Ascending aorta (tissue), 2 donors: ENCODE results near the gene STAG2. TPM values are rescaled to one million over a fixed set of nuclear protein-coding genes. Genes with fewer than 3 reads are reported as not detected.
"Not testable (repeated sequence)": the region's sequence is repeated elsewhere in the genome, so short reads cannot be mapped to it uniquely, and the experiment has no call there.

Experiments used
- DNase-seq, 2 donors: peaks; one replicate each; pipeline ENCODE4 v3.0.0-alpha.2; 2019; ENCODE audit warnings: low spot score in 2 of 2
- H3K27ac ChIP-seq, 2 donors: fragments of 200-600 bp; sonication (generic); one replicate each; pipeline ENCODE4 v1.5.1; 2016 to 2017; ENCODE audit warnings: mild to moderate bottlenecking in 1 of 2
- H3K27me3 ChIP-seq: fragments of 200-600 bp; sonication (generic); one replicate; pipeline ENCODE4 v1.5.1; 2017
- H3K36me3 ChIP-seq, 2 donors: fragments of 200-600 bp; sonication (generic); one replicate each; pipeline ENCODE4 v1.5.1; 2016
- H3K4me1 ChIP-seq, 2 donors: fragments of 200-600 bp; sonication (generic); one replicate each; pipeline ENCODE4 v1.5.1; 2016 to 2017; ENCODE audit warnings: mild to moderate bottlenecking in 1 of 2
- H3K4me3 ChIP-seq, 2 donors: fragments of 200-600 bp; sonication (generic); one replicate each; pipeline ENCODE4 v1.5.1; 2016 to 2017; ENCODE audit warnings: mild to moderate bottlenecking in 1 of 2
- H3K9me3 ChIP-seq, 2 donors: fragments of 200-600 bp; sonication (generic); one replicate each; pipeline ENCODE4 v1.5.1; 2016
- intact Hi-C: fragments of 100-400 bp; cut with DNase I; formaldehyde crosslinking; loops from one replicate; pipeline ENCODE4 v1.15.1; 2023
- total RNA-seq: library from RNA; depleted of rRNA; stranded (reverse); fragments of >200 nt; gene quantifications from one replicate; pipeline ENCODE4 v1.1.0, GENCODE V29; 2016
- TF ChIP-seq, protein P1 (sequence below), 3 experiments: fragments of 200-600 bp in 2 of 3; fragments of 450-650 bp in 1 of 3; sonication (generic) in 2 of 3; IDR thresholded peaks; one replicate each; pipeline ENCODE4 v1.5.1; 2016 to 2019; ENCODE audit warnings: antibody characterized with exemption in 3 of 3, mild to moderate bottlenecking in 1 of 3, moderate library complexity in 1 of 3

STAG2 gene
- total RNA-seq, 1 donor from 2014 or later, result 22.7 TPM

GRCh38 chrX:124103966-124104365 is 142.5 kb downstream of the STAG2 start:
- no peak for DNase-seq
- no peak overlapping the region for H3K4me3 ChIP-seq
- H3K27ac ChIP-seq, result no peak overlapping the region
- H3K36me3 ChIP-seq, result peaks cover 0 to 6% of the 10 kb centered on the region in 2 donors
- no peaks in the 10 kb centered on the region for H3K27me3 ChIP-seq
- TF ChIP-seq, protein P1, sequence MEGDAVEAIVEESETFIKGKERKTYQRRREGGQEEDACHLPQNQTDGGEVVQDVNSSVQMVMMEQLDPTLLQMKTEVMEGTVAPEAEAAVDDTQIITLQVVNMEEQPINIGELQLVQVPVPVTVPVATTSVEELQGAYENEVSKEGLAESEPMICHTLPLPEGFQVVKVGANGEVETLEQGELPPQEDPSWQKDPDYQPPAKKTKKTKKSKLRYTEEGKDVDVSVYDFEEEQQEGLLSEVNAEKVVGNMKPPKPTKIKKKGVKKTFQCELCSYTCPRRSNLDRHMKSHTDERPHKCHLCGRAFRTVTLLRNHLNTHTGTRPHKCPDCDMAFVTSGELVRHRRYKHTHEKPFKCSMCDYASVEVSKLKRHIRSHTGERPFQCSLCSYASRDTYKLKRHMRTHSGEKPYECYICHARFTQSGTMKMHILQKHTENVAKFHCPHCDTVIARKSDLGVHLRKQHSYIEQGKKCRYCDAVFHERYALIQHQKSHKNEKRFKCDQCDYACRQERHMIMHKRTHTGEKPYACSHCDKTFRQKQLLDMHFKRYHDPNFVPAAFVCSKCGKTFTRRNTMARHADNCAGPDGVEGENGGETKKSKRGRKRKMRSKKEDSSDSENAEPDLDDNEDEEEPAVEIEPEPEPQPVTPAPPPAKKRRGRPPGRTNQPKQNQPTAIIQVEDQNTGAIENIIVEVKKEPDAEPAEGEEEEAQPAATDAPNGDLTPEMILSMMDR (IDR thresholded peaks at IDR 0.05), result no peak
- intact Hi-C loops, result no loop called here
- no peaks in the 10 kb centered on the region for H3K9me3 ChIP-seq
- H3K4me1 ChIP-seq, result no peaks in the 10 kb centered on the region

DNA sequence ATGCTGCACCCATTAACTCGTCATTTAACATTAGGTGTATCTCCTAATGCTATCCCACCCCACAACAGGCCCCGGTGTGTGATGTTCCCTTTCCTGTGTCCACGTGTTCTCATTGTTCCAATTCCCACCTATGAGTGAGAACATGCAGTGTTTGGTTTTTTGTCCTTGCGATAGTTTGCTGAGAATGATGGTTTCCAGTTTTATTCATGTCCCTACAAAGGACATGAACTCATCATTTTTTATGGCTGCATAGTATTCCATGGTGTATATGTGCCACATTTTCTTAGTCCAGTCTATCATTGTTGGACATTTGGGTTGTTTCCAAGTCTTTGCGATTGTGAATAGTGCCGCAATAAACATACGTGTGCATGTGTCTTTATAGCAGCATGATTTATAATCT is 143.0 kb downstream of the STAG2 start:
- H3K9me3 ChIP-seq, H3K27me3 ChIP-seq, H3K4me1 ChIP-seq, H3K27ac ChIP-seq, H3K36me3 ChIP-seq, DNase-seq, intact Hi-C loops, H3K4me3 ChIP-seq: not testable (repeated sequence)

DNA sequence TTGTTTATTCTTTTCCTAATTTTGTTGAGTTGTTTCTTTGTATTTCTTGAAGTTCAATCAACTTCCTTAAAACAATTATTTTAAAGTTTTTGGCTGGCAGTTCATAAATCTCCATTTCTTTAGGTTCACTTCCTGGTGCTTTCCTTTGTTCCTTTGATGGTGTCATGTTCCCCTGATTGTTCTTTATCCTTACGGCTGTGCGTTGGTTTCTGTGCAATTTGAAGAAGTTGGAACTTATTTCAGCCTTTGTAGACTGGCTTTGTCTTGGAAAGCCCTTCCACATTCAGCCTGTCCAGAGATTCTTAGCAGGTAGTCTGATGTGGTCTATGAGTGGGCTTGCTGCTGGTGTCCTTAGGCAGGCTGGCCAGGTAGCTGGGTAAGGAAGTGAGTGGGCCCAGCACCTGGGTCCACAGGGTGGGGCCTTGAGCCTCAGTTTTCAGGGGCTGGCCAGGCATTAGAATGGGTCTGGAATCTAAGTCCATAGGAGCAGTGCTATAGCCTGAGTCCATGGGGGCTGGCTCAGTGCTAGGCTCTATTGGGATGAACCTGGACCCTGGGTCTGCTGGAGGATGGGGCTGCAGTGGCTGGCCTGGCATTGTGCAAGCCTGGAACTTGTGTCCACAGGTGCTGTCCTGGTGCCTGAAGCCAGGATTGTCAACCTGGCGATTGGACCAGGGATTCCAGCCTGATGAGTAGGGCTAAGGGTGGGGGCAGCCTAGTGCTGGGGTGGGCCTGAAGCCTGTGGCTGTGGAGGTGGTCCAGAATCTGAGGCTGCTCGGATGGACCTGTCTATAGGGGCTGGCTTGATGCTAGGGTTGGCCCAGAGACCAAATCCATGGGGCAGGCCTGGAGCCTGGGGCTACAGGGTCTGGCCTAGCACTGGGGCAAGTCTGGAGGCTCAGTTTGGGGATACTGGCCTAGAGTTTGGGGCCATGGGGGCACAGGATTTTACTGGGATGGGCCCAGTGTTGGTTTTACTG is 152.4 kb downstream of the STAG2 start:
- H3K36me3 ChIP-seq, result no peaks in the 10 kb centered on the region
- peaks cover 0 to 7% of the 10 kb centered on the region in 2 donors for H3K9me3 ChIP-seq
- TF ChIP-seq, protein P1 (IDR thresholded peaks at IDR 0.05), result no peak
- intact Hi-C loops, result no loop called here
- no peak overlapping the region for H3K4me3 ChIP-seq
- no peaks in the 10 kb centered on the region for H3K27me3 ChIP-seq
- no peaks in the 10 kb centered on the region for H3K4me1 ChIP-seq
- H3K27ac ChIP-seq, result no peak overlapping the region
- no peak for DNase-seq

GRCh38 chrX:124117325-124117724 is 155.8 kb downstream of the STAG2 start:
- Histone ChIP-seq H3K27ac (no peak overlapping the region), H3K4me3 (no peak overlapping the region), H3K27me3 (no peaks in the 10 kb centered on the region), H3K4me1 (no peaks in the 10 kb centered on the region), H3K9me3 (no peaks in the 10 kb centered on the region), H3K36me3 (no peaks in the 10 kb centered on the region)
- TF ChIP-seq, protein P1 (IDR thresholded peaks at IDR 0.05), result no peak
- intact Hi-C loops, result no loop called here
- no peak for DNase-seq

DNA sequence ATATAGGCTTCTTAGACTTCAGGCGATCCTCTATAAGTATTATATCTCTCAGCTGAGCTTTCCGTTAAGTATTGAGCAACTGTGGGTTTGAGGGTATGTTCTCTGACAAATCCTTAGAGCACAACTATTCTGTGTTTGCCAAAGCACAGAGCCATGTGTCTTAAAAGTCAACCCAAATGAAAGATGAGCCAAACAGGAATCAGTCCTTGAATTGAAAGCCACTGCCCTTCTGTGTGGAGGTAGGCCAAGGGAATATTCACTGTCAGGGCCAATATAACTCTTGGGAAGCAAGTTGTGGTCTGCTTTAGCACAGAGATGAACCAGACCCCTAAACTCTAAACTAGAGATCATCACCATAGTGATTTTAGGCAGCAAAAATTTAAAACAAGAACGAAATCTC is 164.0 kb downstream of the STAG2 start:
- Histone ChIP-seq H3K9me3 (no peaks in the 10 kb centered on the region), H3K4me1 (no peaks in the 10 kb centered on the region), H3K27ac (no peak overlapping the region), H3K27me3 (no peaks in the 10 kb centered on the region), H3K4me3 (no peak overlapping the region), H3K36me3 (no peaks in the 10 kb centered on the region)
- TF ChIP-seq, protein P1 (IDR thresholded peaks at IDR 0.05), result no peak
- DNase-seq, result no peak
- intact Hi-C loops, result no loop called here

DNA sequence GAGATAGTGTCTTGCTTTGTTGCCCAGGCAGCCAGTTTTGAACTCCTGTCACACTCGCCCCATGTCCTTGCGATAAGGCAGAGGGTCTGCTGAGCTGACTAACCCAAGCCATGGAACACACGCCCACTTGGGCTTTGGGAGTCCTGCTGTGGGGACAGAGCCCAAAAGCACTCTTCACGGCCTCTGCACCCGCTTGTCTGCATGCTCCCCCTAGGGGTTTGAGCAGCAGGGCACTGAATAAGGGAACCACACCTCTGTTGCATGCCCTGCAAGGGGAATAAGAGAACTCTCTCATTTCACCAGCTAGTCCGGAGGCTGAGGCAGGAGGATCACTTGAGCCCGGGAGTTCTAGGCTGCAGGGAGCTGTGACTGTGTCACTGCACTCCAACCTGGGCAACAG is 166.0 kb downstream of the STAG2 start:
- no peaks in the 10 kb centered on the region for H3K4me1 ChIP-seq
- H3K36me3 ChIP-seq, result no peaks in the 10 kb centered on the region
- no peak overlapping the region for H3K4me3 ChIP-seq
- H3K27ac ChIP-seq, result no peak overlapping the region
- H3K9me3 ChIP-seq, result no peaks in the 10 kb centered on the region
- H3K27me3 ChIP-seq, result no peaks in the 10 kb centered on the region
- no peak for DNase-seq
- TF ChIP-seq, protein P1 (IDR thresholded peaks at IDR 0.05), result no peak
- intact Hi-C loops, result no loop called here

DNA sequence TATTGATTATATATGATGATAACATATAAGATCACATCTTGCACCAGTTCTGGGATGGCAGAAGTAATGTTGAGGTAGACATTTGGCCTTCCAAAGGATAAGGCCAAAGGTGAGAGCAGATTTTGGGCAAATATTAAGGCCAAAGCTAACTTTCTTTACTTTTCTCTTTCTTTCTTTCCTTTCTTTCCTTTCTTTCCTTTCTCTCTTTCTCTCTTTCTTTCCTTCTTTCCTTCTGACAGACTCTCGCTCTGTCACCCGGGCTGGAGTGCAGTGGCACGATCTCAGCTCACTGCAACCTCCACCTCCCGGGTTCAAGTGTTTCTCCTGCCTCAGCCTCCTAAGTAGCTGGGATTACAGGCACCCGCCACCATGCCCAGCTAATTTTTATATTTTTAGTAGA is 170.9 kb downstream of the STAG2 start:
- H3K4me1 ChIP-seq, H3K36me3 ChIP-seq, H3K9me3 ChIP-seq, DNase-seq, H3K27ac ChIP-seq, H3K4me3 ChIP-seq, H3K27me3 ChIP-seq, intact Hi-C loops: not testable (repeated sequence)
